HG02571 (cell line): ENCODE measurements around the gene ANO1.
"Not testable (repeated sequence)": the region's sequence is repeated elsewhere in the genome, so short reads cannot be mapped to it uniquely, and the experiment has no call there.

ENCODE experiments used
- ATAC-seq: cut with Tn5 transposase; IDR thresholded peaks from one replicate; pipeline ENCODE4 v1.9.1; 2021; ENCODE audit warnings: mild to moderate bottlenecking, moderate library complexity; ENCODE audit not compliant: unreplicated experiment

The ANO1 gene

GRCh38 chr11:70205049-70205725 is 127.1 kb downstream of the ANO1 start:
- ATAC-seq: no peak

- ATAC-seq: no peak
Measured at GRCh38 chr11:70205766-70206165, 127.6 kb downstream of the ANO1 start.

DNA sequence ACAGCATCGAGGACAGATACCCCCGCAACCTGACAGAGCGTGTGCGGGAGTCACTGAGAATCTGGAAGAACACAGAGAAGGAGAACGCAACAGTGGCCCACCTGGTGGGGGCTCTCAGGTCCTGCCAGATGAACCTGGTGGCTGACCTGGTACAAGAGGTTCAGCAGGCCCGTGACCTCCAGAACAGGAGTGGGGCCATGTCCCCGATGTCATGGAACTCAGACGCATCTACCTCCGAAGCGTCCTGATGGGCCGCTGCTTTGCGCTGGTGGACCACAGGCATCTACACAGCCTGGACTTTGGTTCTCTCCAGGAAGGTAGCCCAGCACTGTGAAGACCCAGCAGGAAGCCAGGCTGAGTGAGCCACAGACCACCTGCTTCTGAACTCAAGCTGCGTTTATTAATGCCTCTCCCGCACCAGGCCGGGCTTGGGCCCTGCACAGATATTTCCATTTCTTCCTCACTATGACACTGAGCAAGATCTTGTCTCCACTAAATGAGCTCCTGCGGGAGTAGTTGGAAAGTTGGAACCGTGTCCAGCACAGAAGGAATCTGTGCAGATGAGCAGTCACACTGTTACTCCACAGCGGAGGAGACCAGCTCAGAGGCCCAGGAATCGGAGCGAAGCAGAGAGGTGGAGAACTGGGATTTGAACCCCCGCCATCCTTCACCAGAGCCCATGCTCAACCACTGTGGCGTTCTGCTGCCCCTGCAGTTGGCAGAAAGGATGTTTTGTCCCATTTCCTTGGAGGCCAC is 128.3 kb downstream of the ANO1 start:
- no peak for ATAC-seq

DNA sequence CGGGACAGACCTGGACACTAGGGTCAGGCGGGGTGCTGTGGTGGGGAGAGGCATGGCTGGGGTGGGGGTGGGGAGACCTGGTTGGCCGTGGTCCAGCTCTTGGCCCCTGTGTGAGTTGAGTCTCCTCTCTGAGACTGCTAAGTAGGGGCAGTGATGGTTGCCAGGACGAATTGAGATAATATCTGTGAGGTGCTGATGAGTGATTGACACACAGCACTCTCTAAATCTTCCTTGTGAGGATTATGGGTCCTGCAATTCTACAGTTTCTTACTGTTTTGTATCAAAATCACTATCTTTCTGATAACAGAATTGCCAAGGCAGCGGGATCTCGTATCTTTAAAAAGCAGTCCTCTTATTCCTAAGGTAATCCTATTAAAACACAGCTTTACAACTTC is 128.9 kb downstream of the ANO1 start:
- no peak for ATAC-seq

DNA sequence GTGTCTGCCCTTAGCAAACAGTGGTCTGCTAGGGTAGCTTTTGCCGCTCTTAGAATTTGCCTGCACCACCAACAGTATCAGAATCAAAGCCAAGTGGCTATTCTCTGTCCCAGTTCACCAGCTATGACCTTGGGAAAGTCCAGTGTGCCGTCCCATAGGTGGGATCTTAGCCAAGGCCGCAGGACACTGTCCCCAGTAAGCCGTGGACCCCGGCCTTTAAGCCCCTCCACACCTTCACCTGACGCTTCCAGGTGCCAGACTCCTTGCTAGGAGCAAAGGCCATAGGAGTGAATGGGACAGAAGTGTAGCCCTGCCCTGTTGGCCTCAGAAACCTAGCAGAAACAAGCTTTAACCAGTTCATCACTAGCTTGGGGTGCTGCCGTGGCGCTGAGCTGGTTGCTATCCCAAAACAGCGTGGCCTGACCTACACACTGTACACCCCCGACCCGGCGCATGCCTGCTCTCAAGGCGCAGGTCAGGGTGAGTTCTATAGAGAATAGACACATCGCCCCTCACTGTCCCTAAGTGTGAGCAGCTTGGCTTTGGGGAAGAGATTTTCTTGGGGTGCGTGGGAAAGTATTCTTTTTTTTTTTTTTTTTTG is 129.5 kb downstream of the ANO1 start:
- ATAC-seq: no peak

- ATAC-seq: no peak
Measured at GRCh38 chr11:70209391-70209912, 131.3 kb downstream of the ANO1 start.

DNA sequence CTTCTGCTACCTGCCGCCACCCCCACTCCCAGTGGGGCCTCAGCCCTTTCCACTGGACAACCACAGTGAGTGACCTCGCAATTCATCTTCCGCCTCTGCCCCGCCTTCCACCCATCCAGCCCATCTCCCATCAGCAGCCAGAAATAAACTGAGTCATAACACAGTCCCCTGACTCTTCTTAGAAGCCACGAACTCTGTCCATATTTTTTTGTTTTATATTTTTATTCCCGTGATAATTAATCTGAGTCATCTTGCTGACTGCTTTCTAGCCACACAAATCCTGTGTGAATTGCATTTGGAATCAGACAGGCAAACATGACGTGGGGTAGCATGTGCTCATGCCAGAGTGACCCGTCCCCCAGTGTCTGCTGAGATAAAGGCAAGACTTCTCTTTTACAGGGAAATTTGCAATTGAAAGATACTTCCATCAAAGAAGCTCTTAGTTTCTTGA is 132.0 kb downstream of the ANO1 start:
- ATAC-seq: no peak

DNA sequence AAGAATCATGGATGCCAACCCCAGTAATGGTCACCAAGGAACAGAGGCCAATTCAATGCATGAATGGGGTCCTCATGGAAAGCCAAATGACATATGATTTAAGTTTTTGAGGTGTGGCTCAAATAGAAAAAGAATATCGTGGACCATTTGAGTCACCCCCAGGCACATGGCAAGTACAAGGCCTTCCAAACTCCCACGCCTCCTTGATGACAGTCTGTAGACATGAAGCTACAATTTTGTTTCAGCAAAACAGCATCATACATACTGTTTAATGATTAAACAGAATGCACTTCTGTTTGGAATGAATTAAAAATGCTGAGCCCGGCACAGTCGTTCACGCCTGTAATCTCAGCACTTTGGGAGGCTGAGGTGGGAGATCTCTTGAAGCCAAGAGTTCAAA is 132.4 kb downstream of the ANO1 start:
- no peak for ATAC-seq

GRCh38 chr11:70212227-70212811 is 134.2 kb downstream of the ANO1 start:
- ATAC-seq: no peak

DNA sequence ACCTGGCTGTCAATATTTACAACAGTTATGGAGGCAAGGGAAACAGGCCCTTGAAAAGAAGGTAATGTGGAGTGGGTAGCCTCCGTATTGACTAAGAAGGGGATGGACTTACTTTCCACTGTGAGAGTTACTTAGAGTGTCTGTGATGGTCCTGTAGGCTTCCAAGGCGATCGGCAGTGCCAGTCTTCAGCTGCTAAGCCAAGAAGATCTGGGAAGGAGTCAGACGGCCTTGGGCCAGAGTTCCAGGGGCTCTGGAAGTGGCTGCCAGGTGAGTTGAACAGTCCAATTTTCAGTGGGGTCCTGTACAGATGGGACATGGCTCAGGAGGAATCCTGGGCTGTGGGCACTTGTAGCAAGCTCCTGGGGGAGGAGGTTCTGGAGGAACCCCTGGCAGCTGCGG is 139.3 kb downstream of the ANO1 start:
- ATAC-seq: not testable (repeated sequence)

DNA sequence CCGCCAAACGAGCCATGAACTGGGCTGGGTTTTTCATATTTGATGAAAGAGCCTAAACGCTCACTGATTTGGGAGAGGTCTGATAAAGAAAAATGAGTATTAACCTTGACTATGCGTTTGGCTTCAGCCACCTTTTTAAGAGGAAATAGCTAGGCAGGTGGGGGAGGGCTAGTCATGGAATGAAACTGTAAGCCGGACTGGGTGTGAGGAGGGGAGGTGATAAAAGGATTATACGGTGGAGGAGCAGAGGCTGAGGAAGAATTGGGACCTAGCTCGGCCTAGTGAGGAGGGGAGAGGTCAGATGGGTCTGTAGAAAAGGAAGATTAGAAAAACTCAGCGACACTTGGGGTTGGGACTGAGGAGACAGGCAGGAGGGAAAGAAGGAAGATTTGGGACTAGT is 140.0 kb downstream of the ANO1 start:
- not testable (repeated sequence) for ATAC-seq

GRCh38 chr11:70220136-70220535 is 142.0 kb downstream of the ANO1 start:
- no peak for ATAC-seq

DNA sequence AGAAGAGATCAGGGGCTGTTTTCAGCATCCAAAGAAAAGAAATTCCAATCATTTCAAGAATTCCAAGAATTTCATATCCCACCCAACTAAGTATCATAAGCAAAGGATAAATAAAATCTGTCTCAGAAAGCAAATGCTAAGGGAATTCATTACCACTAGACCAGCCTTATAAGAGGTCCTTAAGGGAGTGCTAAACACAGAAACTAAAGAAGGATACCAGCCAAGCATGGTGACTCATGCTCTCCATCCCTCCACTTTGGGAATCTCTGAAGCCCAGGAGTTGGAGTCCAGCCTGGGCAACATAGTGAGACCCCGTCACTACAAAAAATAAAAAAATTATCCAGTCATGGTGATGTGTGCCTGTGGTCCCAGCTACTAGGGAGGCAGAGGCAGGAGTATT is 142.8 kb downstream of the ANO1 start:
- no peak for ATAC-seq

DNA sequence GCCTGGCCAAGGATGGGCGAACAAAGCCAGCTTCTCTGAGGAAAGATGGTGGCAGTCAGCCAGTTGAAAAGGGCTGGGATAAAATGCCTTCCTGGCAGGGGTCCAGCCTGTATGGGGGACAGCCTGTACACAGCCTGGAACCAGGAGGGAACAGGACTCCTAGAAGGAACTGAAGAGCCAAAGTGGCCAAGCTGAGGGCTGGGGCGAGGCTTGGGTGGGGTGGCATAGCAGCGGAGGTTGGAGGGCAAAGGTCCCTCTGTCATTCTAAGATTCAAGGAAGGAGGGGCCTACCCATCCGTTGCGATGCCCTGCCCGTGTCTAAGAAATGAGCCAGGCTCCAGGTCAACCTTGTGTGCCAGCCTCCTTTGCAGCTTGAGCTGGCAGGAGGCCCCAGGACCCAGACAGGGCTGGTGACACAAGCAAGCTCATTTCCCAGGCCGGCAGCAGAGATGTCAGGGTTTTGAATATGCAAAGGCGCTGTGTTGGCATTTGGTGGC is 147.6 kb downstream of the ANO1 start:
- no peak for ATAC-seq

- no peak for ATAC-seq
Measured at GRCh38 chr11:70226183-70226582, 148.1 kb downstream of the ANO1 start.

GRCh38 chr11:70226967-70227366 is 148.8 kb downstream of the ANO1 start:
- ATAC-seq: no peak

DNA sequence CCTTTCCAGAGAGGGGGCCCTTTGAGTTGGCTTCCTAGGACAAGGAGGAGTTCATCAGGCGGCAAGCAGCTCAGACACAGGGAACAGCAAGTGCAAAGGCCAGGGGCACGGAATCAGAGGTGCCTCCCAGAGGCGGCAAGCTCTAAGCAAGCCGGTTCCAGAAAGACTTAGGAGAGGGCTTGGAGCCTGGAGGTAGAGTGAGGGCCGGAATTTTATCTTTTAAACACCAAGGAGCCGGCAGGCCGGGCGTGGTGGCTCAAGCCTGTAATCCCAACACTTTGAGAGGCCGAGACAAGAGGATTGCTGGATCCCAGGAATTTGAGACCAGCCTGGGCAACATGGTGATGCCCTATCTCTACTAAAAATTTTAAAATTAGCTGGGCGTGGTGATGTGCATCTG is 151.6 kb downstream of the ANO1 start:
- ATAC-seq: no peak

GRCh38 chr11:70230151-70230839 is 152.2 kb downstream of the ANO1 start:
- ATAC-seq: no peak

DNA sequence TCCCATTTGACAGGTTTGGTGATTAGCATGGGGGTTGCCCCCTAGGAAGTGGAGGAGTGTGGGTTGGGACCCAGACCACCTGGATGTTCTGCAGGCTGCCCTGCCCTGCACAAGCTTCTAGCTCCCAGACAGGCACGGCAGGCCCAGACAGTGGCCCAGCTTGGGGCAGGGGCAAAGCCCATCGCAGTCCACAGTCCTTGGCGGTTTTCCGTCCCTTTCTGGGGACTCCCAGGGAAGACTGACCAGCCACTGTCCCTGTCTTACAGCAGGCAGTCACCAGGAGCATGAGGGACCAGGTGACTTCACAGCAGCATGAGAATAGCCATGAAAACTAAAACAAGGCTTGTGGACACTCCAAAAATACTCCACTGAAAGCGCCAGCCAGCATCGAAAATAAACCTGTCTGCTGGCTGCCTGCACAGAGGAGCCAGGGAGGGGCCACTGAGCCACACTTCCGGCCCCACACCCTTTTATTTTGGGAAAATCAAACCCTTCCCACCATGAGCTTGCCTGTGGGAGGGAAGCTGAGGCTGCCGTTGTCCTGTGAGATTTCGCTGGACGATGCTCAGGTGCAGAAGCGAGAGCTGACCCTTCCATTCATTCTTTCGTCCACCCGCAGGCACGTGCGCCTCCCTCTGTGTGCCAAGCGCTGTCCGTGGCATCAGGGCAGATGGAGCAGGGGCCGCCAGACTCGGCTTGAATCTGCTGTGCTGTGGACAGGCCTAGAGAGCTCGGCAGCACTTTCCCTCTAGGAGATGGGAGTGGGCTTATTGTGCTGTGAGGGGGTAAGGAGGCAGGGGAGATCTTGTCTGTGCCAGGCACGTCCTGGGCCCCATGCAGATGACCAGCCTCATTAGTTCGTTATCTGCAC is 153.0 kb downstream of the ANO1 start:
- ATAC-seq: no peak

DNA sequence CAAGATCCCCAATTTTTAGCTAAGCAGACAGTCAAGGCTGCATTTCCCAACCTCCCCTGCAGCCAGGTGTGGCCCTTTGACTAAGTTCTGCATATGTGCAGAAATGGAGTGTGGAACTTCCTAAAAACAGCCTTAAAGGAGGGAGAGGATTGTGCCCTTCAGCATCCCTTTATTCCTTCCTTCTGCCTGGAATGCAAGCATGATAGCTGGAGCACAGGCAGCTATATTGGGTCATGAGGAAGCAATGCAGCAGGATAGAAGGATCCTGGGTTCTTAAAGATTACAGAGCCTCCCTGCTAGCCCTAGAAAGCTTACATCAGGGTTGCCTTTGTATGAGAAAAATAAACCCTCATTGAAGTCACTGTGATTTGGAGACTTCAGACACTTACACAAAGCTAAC is 154.9 kb downstream of the ANO1 start:
- no peak for ATAC-seq
